ENCODE data around the gene GAD1. TPM values are rescaled to one million over a fixed set of nuclear protein-coding genes. Genes with fewer than 3 reads are reported as not detected.

GAD1 gene
- total RNA-seq, 2 experiments from 2014 or later: 1.6 to 1.9 TPM

- peaks cover 2% of the 10 kb centered on the region for H3K36me3 Mint-ChIP-seq
- peaks cover 5% of the 10 kb centered on the region for H3K4me1 Mint-ChIP-seq
- DNase-seq (no peak), ATAC-seq (ENCODE audit: low read depth) (peak; percentile 85)
- H3K4me3 Mint-ChIP-seq: peak overlapping the region; percentile 44
- H3K9me3 Mint-ChIP-seq: no peaks in the 10 kb centered on the region
- POLR2A ChIA-PET: interaction anchor here (1.6 kb wide), 1 partner anchor 51 kb away, joined by 6 read pairs; the partner anchor contains the start of gene GORASP2
- no peak overlapping the region for H3K27ac Mint-ChIP-seq
- H3K27me3 Mint-ChIP-seq: peaks cover 17% of the 10 kb centered on the region
These were observed 61.8 kb downstream of the GAD1 start for GRCh38 chr2:170878505-170878904.

- H3K27me3 Mint-ChIP-seq: peaks cover 29% of the 10 kb centered on the region
- no peak for DNase-seq
- H3K36me3 Mint-ChIP-seq: peaks cover 2% of the 10 kb centered on the region
- no peak for ATAC-seq (ENCODE audit: low read depth)
- H3K27ac Mint-ChIP-seq: no peak overlapping the region
- no peaks in the 10 kb centered on the region for H3K9me3 Mint-ChIP-seq
- H3K4me1 Mint-ChIP-seq: peaks cover 3% of the 10 kb centered on the region
- POLR2A ChIA-PET: no interaction called here
- no peak overlapping the region for H3K4me3 Mint-ChIP-seq
These were observed 65.2 kb downstream of the GAD1 start for GRCh38 chr2:170881840-170882239.

- peaks cover 29% of the 10 kb centered on the region for H3K27me3 Mint-ChIP-seq
- ATAC-seq (ENCODE audit: low read depth): no peak
- peaks cover 3% of the 10 kb centered on the region for H3K4me1 Mint-ChIP-seq
- H3K36me3 Mint-ChIP-seq: peaks cover 2% of the 10 kb centered on the region
- no peak overlapping the region for H3K4me3 Mint-ChIP-seq
- no peaks in the 10 kb centered on the region for H3K9me3 Mint-ChIP-seq
- H3K27ac Mint-ChIP-seq: no peak overlapping the region
- no peak for DNase-seq
- POLR2A ChIA-PET: interaction anchor here (0.7 kb wide), 1 partner anchor 9 kb away, joined by 3 read pairs; no protein-coding TSS in a partner anchor
These were observed 66.1 kb downstream of the GAD1 start for GRCh38 chr2:170882758-170883157.

- Mint-ChIP-seq H3K4me3 (no peak overlapping the region), H3K27me3 (peaks cover 32% of the 10 kb centered on the region), H3K9me3 (no peaks in the 10 kb centered on the region), H3K4me1 (peaks cover under 1% of the 10 kb centered on the region), H3K27ac (no peak overlapping the region), H3K36me3 (peaks cover 2% of the 10 kb centered on the region)
- no peak for DNase-seq
- no peak for ATAC-seq (ENCODE audit: low read depth)
- POLR2A ChIA-PET: no interaction called here
These were observed 67.0 kb downstream of the GAD1 start for GRCh38 chr2:170883683-170884082.

- ATAC-seq (ENCODE audit: low read depth) (no peak), DNase-seq (no peak)
- POLR2A ChIA-PET: no interaction called here
- Mint-ChIP-seq H3K27me3 (peaks cover 33% of the 10 kb centered on the region), H3K4me1 (no peaks in the 10 kb centered on the region), H3K27ac (no peak overlapping the region), H3K9me3 (no peaks in the 10 kb centered on the region), H3K4me3 (no peak overlapping the region), H3K36me3 (no peaks in the 10 kb centered on the region)
These were observed 68.6 kb downstream of the GAD1 start for GRCh38 chr2:170885130-170885791.

GRCh38 chr2:170886386-170886785 is 69.7 kb downstream of the GAD1 start:
- POLR2A ChIA-PET: no interaction called here
- H3K36me3 Mint-ChIP-seq: no peaks in the 10 kb centered on the region
- no peaks in the 10 kb centered on the region for H3K4me1 Mint-ChIP-seq
- peaks cover 35% of the 10 kb centered on the region for H3K27me3 Mint-ChIP-seq
- no peak overlapping the region for H3K27ac Mint-ChIP-seq
- ATAC-seq (ENCODE audit: low read depth): no peak
- H3K4me3 Mint-ChIP-seq: no peak overlapping the region
- no peaks in the 10 kb centered on the region for H3K9me3 Mint-ChIP-seq
- DNase-seq: no peak

- no peaks in the 10 kb centered on the region for H3K9me3 Mint-ChIP-seq
- peaks cover 32% of the 10 kb centered on the region for H3K27me3 Mint-ChIP-seq
- no peaks in the 10 kb centered on the region for H3K4me1 Mint-ChIP-seq
- H3K27ac Mint-ChIP-seq: no peak overlapping the region
- H3K36me3 Mint-ChIP-seq: no peaks in the 10 kb centered on the region
- no peak overlapping the region for H3K4me3 Mint-ChIP-seq
- POLR2A ChIA-PET: no interaction called here
- no peak for ATAC-seq (ENCODE audit: low read depth)
- no peak for DNase-seq
These were observed 70.8 kb downstream of the GAD1 start for GRCh38 chr2:170887496-170887895.

GRCh38 chr2:170887896-170888295 is 71.2 kb downstream of the GAD1 start:
- no peaks in the 10 kb centered on the region for H3K9me3 Mint-ChIP-seq
- H3K4me3 Mint-ChIP-seq: no peak overlapping the region
- peaks cover 31% of the 10 kb centered on the region for H3K27me3 Mint-ChIP-seq
- H3K36me3 Mint-ChIP-seq: no peaks in the 10 kb centered on the region
- H3K27ac Mint-ChIP-seq: no peak overlapping the region
- no peaks in the 10 kb centered on the region for H3K4me1 Mint-ChIP-seq
- ATAC-seq (ENCODE audit: low read depth): no peak
- DNase-seq: no peak
- POLR2A ChIA-PET: no interaction called here

- Mint-ChIP-seq H3K4me3 (no peak overlapping the region), H3K9me3 (no peaks in the 10 kb centered on the region), H3K27ac (no peak overlapping the region), H3K36me3 (no peaks in the 10 kb centered on the region), H3K27me3 (peaks cover 28% of the 10 kb centered on the region), H3K4me1 (no peaks in the 10 kb centered on the region)
- POLR2A ChIA-PET: no interaction called here
- ATAC-seq (ENCODE audit: low read depth) (no peak), DNase-seq (no peak)
These were observed 75.2 kb downstream of the GAD1 start for GRCh38 chr2:170891893-170892292.

GRCh38 chr2:170892391-170892951 is 75.8 kb downstream of the GAD1 start:
- POLR2A ChIA-PET: no interaction called here
- Mint-ChIP-seq H3K4me1 (no peaks in the 10 kb centered on the region), H3K9me3 (no peaks in the 10 kb centered on the region)

GRCh38 chr2:170895023-170895757 is 78.5 kb downstream of the GAD1 start:
- Mint-ChIP-seq H3K27ac (no peak overlapping the region), H3K4me3 (no peak overlapping the region), H3K9me3 (no peaks in the 10 kb centered on the region), H3K36me3 (no peaks in the 10 kb centered on the region), H3K4me1 (no peaks in the 10 kb centered on the region), H3K27me3 (peaks cover 23% of the 10 kb centered on the region)
- ATAC-seq (ENCODE audit: low read depth): no peak
- DNase-seq: no peak
- POLR2A ChIA-PET: no interaction called here

More at GRCh38 chr2:170892391-170892951, 75.8 kb downstream of the GAD1 start:
- H3K27me3 Mint-ChIP-seq: peaks cover 29% of the 10 kb centered on the region
- H3K27ac Mint-ChIP-seq: no peak overlapping the region
- DNase-seq: no peak
- no peak overlapping the region for H3K4me3 Mint-ChIP-seq
- no peak for ATAC-seq (ENCODE audit: low read depth)
- H3K36me3 Mint-ChIP-seq: no peaks in the 10 kb centered on the region

GRCh38 chr2:170896622-170897021 is 79.9 kb downstream of the GAD1 start:
- Mint-ChIP-seq H3K4me1 (no peaks in the 10 kb centered on the region), H3K27ac (no peak overlapping the region), H3K36me3 (no peaks in the 10 kb centered on the region), H3K27me3 (peaks cover 13% of the 10 kb centered on the region), H3K9me3 (no peaks in the 10 kb centered on the region), H3K4me3 (no peak overlapping the region)
- POLR2A ChIA-PET: no interaction called here
- DNase-seq: no peak
- no peak for ATAC-seq (ENCODE audit: low read depth)

- no peak for DNase-seq
- Mint-ChIP-seq H3K9me3 (no peaks in the 10 kb centered on the region), H3K27ac (no peak overlapping the region), H3K4me1 (no peaks in the 10 kb centered on the region), H3K4me3 (no peak overlapping the region), H3K27me3 (peaks cover 13% of the 10 kb centered on the region), H3K36me3 (no peaks in the 10 kb centered on the region)
- ATAC-seq (ENCODE audit: low read depth): no peak
- POLR2A ChIA-PET: no interaction called here
These were observed 80.4 kb downstream of the GAD1 start for GRCh38 chr2:170897108-170897507.

GRCh38 chr2:170905864-170906263 is 89.2 kb downstream of the GAD1 start:
- Mint-ChIP-seq H3K4me3 (no peak overlapping the region), H3K27ac (no peak overlapping the region), H3K36me3 (no peaks in the 10 kb centered on the region), H3K27me3 (peaks cover 11% of the 10 kb centered on the region), H3K4me1 (no peaks in the 10 kb centered on the region), H3K9me3 (peaks cover 14% of the 10 kb centered on the region)
- no peak for ATAC-seq (ENCODE audit: low read depth)
- POLR2A ChIA-PET: no interaction called here
- DNase-seq: no peak
